Activated CD4-positive, CD25-positive, alpha-beta regulatory T cell treated with anti-CD3 and anti-CD28 coated beads, Interleukin-2, amount 50 U/mL, for 72 hours (primary cell): ENCODE data around the gene DIPK1A.
"Not testable (repeated sequence)": the region's sequence is repeated elsewhere in the genome, so short reads cannot be mapped to it uniquely, and the experiment has no call there.

Experiments
- DNase-seq: peaks from one replicate; pipeline ENCODE4 v3.0.0; 2021

The DIPK1A gene

GRCh38 chr1:92913093-92913819 lies 48.0 kb downstream of the DIPK1A start:
- no peak for DNase-seq

- DNase-seq, result no peak
These were observed 51.2 kb downstream of the DIPK1A start for GRCh38 chr1:92910081-92910480.

DNA sequence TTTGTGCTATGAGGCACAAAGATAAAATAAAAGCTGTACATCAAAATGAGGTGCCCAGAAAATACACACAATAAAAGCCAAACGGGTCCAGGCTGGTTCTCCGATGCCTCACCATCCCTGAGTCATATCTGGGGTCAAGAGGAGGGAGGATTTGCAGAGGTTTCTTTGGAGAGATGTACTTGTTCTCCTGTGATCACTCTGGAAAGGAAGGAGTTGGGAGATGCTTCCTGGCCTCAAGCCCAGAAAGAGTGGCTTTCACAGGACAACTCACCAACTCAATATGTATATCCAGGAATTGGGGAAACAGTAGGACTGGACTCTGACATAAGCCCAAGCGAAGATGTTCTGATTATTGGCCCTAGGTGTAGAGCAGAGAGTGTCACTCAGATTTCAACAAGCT lies 51.9 kb downstream of the DIPK1A start:
- DNase-seq, result no peak

GRCh38 chr1:92907949-92908684 lies 53.1 kb downstream of the DIPK1A start:
- DNase-seq, result no peak

- DNase-seq, result no peak
These were observed 57.5 kb downstream of the DIPK1A start for GRCh38 chr1:92903765-92904164.

DNA sequence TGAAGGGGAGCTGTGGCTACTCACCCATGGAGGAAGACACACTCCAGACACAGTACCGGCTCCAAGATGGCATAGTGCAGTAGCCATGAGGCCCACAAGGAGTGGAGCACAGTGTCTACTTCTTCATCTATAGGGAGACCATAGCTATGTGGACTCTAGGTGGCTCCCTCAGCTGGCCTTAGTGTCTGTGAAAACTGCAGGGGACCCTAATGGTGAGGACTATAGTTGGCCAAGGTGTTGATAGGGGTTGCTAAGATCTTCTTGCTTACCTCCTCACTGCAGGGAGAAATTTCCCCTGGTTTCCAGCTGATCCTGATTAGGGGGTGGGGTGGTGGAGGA lies 58.9 kb downstream of the DIPK1A start:
- DNase-seq, result no peak

DNA sequence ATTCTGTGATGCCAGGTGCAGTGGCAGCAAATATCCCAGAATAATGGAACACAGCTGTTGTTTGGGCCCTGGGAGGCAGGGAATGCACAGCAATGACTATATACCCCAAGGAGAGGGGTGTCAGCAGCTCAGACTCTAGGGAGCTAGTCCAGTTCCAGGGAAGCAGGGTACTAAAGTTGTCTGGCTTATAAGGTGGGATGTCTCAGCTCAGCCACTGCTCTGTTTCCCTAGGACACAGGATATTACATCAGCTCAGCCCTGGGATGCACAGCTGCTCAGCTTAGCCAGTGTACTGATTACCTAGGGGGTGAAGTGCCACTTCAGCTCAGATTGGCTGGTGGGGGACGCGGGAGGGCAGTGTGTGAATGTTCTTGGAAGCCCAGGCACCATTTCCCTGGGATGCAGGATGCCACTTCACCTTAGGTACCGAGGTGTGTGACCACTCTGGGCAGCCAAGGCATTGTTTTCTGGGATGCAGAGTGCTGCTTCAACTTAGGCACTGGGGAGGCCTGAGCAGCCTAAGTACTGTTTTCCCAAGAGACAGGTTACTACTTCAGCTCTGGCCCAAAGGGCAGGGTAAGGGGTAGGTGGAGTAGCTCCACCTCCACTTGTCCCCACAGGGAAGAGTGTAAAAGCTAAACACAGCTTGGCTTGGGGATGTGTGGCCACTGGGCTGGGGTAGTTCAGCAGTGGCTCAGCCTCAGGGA lies 59.4 kb downstream of the DIPK1A start:
- no peak for DNase-seq

DNA sequence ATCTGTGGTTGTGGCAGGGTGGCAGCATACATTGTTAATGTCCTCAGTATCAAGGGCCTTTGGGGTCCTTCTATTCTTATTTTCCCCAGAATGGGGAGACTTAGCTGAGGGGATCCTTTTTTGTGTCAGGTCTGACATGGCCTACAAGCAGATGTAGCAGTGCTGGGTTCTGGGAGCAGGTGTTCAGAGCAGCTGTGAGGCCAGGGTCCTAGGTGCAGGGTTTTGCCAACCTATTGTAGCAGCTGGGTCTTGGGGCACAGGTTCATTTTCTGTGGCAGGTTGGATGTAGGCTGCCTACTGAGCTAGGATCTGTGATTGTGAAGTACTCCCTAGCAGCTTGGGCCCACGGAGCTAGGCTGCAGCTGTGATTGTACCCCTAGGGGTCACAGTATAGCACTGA lies 60.1 kb downstream of the DIPK1A start:
- DNase-seq, result no peak

- DNase-seq, result no peak
These were observed 60.7 kb downstream of the DIPK1A start for GRCh38 chr1:92900539-92900938.

DNA sequence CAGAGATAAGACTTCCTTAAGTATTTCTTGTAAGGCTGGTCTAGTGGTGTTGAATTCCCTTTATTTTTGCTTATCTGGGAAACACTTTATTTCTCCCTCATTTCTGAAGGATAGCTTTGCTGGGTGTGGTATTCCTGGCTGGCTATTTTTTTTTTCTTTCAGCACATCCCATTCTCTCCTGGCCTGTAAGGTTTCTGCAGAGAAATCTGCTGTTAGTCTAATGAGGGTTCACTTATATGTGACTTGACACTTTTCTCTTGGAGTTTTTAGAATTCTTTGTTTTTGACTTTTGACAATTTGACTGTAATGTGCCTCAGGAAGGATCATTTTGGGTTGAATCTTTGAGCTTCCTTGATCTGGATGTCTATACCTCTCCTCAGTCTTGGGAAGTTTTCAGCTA lies 61.5 kb downstream of the DIPK1A start:
- DNase-seq, result no peak

- not testable (repeated sequence) for DNase-seq
These were observed 63.2 kb downstream of the DIPK1A start for GRCh38 chr1:92898053-92898452.

- no peak for DNase-seq
These were observed 73.8 kb downstream of the DIPK1A start for GRCh38 chr1:92887465-92887864.

DNA sequence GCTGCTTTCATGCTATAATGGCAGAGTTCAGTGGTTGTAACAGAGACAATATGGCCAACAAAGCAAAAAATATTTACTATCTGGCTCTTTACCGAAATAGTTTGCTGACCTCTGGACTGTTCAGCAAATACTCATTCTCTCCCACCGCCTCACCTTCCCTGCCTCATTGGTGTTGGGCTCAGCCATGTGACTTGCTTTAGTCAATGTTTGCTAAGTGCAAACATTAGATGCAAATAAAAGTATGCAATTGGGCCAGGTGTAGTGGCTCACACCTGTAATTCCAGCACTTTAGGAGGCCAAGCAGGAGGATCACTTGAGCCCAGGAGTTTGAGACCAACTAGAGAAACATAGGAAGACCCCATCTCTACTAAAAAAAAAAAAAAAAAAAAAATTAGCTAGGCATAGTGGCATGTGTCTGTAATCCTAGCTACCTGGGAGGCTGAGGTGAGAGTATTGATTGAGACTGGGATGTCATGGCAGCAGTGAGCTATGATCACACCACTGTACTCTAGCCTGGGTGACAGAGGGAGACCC lies 74.3 kb downstream of the DIPK1A start:
- no peak for DNase-seq

DNA sequence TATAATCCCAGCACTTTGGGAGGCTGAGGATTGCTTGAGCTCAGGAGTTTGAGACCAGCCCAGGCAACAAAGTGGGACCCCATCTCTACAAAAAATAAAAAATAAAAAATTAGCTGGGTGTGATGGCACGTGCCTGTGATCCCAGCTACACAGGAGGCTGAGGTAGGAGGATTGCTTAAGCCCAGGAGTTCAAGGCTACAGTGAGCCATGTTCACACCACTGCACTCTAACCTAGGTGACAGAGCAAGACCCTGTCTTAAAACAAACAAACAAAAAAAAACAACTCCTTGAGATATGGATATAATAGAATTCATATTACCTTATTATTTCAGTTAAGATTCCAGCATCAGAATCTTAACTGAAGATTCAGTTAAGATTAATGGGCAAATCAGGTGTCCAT lies 77.1 kb downstream of the DIPK1A start:
- DNase-seq, result no peak

- DNase-seq, result no peak
These were observed 78.0 kb downstream of the DIPK1A start for GRCh38 chr1:92883297-92883696.

DNA sequence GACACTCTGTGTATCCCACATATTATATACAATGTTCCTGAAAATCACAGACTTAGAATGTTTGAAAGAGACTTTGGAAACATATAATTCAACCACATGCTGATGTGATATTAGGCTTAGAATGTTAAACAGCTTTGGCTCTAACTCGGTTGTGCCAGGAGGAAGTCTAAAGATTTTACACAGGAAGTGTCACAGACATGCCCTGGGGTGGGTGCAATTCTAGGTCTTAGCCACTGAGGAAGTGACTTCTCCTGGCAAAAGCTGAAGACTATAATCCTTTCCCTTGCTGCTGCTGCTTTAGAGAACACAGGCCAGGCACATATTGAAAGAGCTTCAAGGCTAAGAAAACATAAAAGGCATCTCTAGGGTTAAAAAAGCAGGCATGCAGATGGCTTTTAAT lies 78.4 kb downstream of the DIPK1A start:
- no peak for DNase-seq

- no peak for DNase-seq
These were observed 79.9 kb downstream of the DIPK1A start for GRCh38 chr1:92881391-92881790.

GRCh38 chr1:92879316-92879968 lies 81.8 kb downstream of the DIPK1A start:
- no peak for DNase-seq

GRCh38 chr1:92877792-92878191 lies 83.5 kb downstream of the DIPK1A start:
- no peak for DNase-seq

GRCh38 chr1:92877081-92877711 lies 84.1 kb downstream of the DIPK1A start:
- DNase-seq, result no peak

- no peak for DNase-seq
These were observed 84.9 kb downstream of the DIPK1A start for GRCh38 chr1:92876351-92876750.

DNA sequence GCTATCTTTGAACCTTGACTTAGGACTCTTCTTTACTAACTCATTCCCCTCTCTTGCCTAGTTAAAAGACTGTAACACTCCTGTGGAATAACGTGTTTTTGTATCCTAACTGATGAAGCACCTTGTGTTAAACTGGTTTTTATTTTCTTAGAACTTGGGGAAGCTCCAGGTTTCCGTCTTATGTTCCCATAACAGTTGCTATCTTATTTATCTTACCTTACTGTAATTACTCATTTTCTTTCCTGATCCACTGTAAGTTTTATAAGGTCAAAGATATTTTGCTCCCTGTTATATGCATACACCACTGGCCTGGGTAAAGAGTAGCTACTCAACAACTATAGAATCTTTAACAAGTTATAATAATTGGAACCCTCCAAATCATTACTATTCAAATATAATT lies 86.3 kb downstream of the DIPK1A start:
- no peak for DNase-seq

DNA sequence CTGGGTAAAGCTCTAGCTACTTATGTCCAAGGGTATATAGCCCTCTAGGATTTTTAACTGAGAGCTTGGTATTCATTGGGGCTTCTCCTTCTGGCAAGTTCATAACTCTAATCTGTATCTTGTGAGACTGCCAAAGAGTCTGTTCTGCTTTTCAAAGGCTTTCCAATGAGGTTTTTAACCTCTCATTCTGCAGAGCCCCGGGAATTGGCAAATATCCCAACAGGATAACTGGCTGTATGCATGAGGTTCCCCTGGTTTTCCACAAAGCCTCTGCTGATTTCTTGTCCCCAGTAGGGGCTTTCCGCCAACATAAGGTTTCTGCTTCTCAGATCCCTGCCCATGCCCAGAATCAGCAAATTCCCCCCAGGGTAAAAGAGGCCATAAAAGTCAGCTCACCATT lies 88.5 kb downstream of the DIPK1A start:
- DNase-seq, result no peak
